ENCODE results near the gene DLG2. TPM values are rescaled to one million over a fixed set of nuclear protein-coding genes. Genes with fewer than 3 reads are reported as not detected.

The DLG2 gene
- total RNA-seq, 1 donor from 2014 or later = 2.4 TPM

DNA sequence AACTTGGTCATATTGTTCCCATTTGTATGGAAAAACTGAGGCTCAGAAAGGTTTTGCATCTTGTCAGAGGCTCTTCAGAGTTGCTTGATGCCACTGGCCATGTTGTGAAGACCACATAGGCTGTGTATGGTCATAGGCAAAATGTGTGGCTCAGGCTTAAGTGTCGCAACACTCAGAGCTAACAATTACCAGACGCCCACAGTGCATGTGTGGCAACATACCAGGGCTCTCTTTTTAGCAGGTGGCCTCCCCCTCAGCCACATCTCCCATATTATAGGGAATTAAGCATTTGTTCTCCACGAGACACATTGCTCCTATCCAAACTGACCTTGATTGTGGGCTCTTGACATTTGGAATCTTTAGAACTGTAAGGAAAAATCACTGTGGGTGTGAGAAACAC lies 802.5 kb downstream of the DLG2 start:
- Mint-ChIP-seq H3K27ac (no peak overlapping the region), H3K4me1 (ENCODE audit: low read depth) (no peaks in the 10 kb centered on the region), H3K4me3 (ENCODE audit: low read depth) (no peak overlapping the region), H3K9me3 (ENCODE audit: low read depth) (no peaks in the 10 kb centered on the region), H3K27me3 (no peaks in the 10 kb centered on the region), H3K36me3 (ENCODE audit: insufficient read depth) (no peaks in the 10 kb centered on the region)
- DNase-seq (ENCODE audit: low spot score, unreplicated experiment) = no peak
- TF ChIP-seq, protein P1, sequence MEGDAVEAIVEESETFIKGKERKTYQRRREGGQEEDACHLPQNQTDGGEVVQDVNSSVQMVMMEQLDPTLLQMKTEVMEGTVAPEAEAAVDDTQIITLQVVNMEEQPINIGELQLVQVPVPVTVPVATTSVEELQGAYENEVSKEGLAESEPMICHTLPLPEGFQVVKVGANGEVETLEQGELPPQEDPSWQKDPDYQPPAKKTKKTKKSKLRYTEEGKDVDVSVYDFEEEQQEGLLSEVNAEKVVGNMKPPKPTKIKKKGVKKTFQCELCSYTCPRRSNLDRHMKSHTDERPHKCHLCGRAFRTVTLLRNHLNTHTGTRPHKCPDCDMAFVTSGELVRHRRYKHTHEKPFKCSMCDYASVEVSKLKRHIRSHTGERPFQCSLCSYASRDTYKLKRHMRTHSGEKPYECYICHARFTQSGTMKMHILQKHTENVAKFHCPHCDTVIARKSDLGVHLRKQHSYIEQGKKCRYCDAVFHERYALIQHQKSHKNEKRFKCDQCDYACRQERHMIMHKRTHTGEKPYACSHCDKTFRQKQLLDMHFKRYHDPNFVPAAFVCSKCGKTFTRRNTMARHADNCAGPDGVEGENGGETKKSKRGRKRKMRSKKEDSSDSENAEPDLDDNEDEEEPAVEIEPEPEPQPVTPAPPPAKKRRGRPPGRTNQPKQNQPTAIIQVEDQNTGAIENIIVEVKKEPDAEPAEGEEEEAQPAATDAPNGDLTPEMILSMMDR (IDR thresholded peaks at IDR 0.05; ENCODE audit: unreplicated experiment) = no peak

DNA sequence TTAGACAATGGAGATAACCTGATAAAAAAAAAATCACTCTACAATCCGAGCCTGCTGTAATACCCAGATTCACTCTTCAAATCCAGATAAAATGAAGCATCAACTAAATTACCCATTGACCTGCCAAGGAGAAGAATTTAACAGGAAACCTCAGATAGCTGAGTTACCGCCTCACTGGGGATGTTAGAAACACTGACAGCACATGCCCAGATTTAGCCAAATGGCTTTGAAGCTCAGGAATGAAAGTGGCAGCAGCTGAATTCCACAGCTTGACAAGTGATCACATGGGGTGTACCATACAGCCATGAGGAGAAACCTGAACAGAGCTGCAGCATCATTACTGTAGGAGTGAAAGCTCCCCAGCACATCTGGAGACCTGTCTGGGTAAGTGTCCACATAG lies 807.6 kb downstream of the DLG2 start:
- no peaks in the 10 kb centered on the region for H3K4me1 Mint-ChIP-seq (ENCODE audit: low read depth)
- DNase-seq (ENCODE audit: low spot score, unreplicated experiment) = no peak
- H3K4me3 Mint-ChIP-seq (ENCODE audit: low read depth) = no peak overlapping the region
- H3K27ac Mint-ChIP-seq = no peak overlapping the region
- H3K36me3 Mint-ChIP-seq (ENCODE audit: insufficient read depth) = no peaks in the 10 kb centered on the region
- TF ChIP-seq, protein P1 (IDR thresholded peaks at IDR 0.05; ENCODE audit: unreplicated experiment) = no peak
- no peaks in the 10 kb centered on the region for H3K9me3 Mint-ChIP-seq (ENCODE audit: low read depth)
- no peaks in the 10 kb centered on the region for H3K27me3 Mint-ChIP-seq

DNA sequence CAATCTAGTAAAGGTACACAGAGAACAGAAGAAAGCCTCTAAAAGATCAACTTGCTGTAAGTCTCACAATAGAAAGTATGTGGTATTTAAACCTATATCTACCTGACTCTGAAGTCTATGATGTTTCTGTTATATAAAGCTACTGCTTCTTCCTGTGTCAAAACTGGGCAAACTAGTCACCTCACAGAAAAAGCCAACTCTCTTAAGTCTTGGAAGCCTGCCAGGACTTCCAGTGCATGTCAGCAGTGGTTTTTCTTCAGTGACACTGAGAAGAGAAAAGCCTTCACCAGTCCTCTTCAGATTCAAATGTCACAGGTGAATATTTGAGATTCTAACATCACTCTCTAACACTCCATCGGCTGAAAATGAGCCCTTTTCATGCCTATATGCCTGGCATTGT lies 808.0 kb downstream of the DLG2 start:
- no peaks in the 10 kb centered on the region for H3K9me3 Mint-ChIP-seq (ENCODE audit: low read depth)
- no peaks in the 10 kb centered on the region for H3K27me3 Mint-ChIP-seq
- H3K4me3 Mint-ChIP-seq (ENCODE audit: low read depth) = no peak overlapping the region
- no peaks in the 10 kb centered on the region for H3K4me1 Mint-ChIP-seq (ENCODE audit: low read depth)
- TF ChIP-seq, protein P1 (IDR thresholded peaks at IDR 0.05; ENCODE audit: unreplicated experiment) = no peak
- H3K27ac Mint-ChIP-seq = no peak overlapping the region
- H3K36me3 Mint-ChIP-seq (ENCODE audit: insufficient read depth) = no peaks in the 10 kb centered on the region
- no peak for DNase-seq (ENCODE audit: low spot score, unreplicated experiment)

DNA sequence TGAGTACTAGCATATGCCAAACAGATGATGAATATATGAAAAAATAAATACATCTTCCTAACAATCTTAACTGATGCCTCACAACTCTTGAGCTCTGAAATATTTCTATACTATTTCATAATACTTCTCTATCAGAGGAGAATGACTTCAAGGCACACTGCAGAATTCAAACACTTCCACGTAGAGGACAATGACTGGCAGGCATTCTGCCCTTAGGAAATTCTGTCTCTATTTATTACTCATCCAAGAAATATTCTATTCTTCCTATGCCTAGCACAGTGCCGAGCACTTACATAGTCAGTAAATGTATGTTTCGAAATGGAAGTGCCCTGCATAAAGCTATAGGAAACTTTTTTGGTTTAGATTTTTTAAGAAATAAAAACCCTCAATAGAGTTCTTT lies 809.1 kb downstream of the DLG2 start:
- H3K4me3 Mint-ChIP-seq (ENCODE audit: low read depth) = no peak overlapping the region
- H3K4me1 Mint-ChIP-seq (ENCODE audit: low read depth) = no peaks in the 10 kb centered on the region
- H3K9me3 Mint-ChIP-seq (ENCODE audit: low read depth) = no peaks in the 10 kb centered on the region
- TF ChIP-seq, protein P1 (IDR thresholded peaks at IDR 0.05; ENCODE audit: unreplicated experiment) = no peak
- DNase-seq (ENCODE audit: low spot score, unreplicated experiment) = no peak
- no peak overlapping the region for H3K27ac Mint-ChIP-seq
- no peaks in the 10 kb centered on the region for H3K27me3 Mint-ChIP-seq
- no peaks in the 10 kb centered on the region for H3K36me3 Mint-ChIP-seq (ENCODE audit: insufficient read depth)

DNA sequence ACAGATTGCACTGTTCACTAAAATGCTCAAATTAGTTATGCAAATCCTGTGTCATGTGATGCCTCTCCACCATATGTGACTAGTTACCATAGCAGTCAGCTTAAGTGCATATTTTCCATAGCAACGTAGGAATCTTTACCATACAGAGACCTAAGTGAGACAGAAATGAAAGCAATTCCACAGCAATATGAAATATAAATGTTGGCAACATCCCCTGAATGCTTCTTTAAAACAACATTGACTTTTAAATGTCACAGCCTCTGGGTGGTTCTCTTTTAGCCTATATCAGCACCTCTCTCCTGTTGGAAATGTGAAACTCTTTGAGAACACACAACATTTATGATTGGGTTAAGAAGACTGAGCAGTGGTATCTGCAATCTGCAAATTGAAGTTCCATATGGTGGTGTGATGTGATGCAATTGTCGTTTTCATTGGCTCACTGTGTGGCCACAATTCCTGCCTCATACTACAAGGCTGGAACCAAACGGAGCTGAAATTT lies 814.6 kb downstream of the DLG2 start:
- H3K36me3 Mint-ChIP-seq (ENCODE audit: insufficient read depth) = no peaks in the 10 kb centered on the region
- no peaks in the 10 kb centered on the region for H3K9me3 Mint-ChIP-seq (ENCODE audit: low read depth)
- H3K27me3 Mint-ChIP-seq = no peaks in the 10 kb centered on the region
- TF ChIP-seq, protein P1 (IDR thresholded peaks at IDR 0.05; ENCODE audit: unreplicated experiment) = no peak
- no peak overlapping the region for H3K27ac Mint-ChIP-seq
- H3K4me1 Mint-ChIP-seq (ENCODE audit: low read depth) = no peaks in the 10 kb centered on the region
- no peak overlapping the region for H3K4me3 Mint-ChIP-seq (ENCODE audit: low read depth)
- no peak for DNase-seq (ENCODE audit: low spot score, unreplicated experiment)
